Upper lobe of left lung (tissue), 6 donors: ENCODE data around the gene IL17D. TPM values are rescaled to one million over a fixed set of nuclear protein-coding genes. Genes with fewer than 3 reads are reported as not detected.

Experiments used
- ATAC-seq, 2 donors: fragments of 200-7000 bp; cut with Tn5 transposase; one replicate each; pipeline ENCODE4 v1.9.1; 2022; ENCODE audit warnings: mild to moderate bottlenecking in 2 of 2, moderate library complexity in 2 of 2; ENCODE audit not compliant: low FRiP score in 2 of 2
- DNase-seq, 2 donors: peaks; one replicate each; pipeline ENCODE4 v3.0.0-alpha.2; 2019 to 2020
- H3K27ac ChIP-seq, 4 donors: fragments of 200-600 bp; sonication (generic); one replicate each; pipeline ENCODE4 v1.5.1; 2016 to 2019
- H3K27me3 ChIP-seq, 4 donors: fragments of 200-600 bp; sonication (generic); one replicate each; pipeline ENCODE4 v1.5.1; 2017 to 2019
- H3K36me3 ChIP-seq, 4 donors: fragments of 200-600 bp; sonication (generic); one replicate each; pipeline ENCODE4 v1.5.1; 2016 to 2019
- H3K4me1 ChIP-seq, 4 donors: fragments of 200-600 bp; sonication (generic); one replicate each; pipeline ENCODE4 v1.5.1; 2018 to 2019
- H3K4me3 ChIP-seq, 4 donors: fragments of 200-600 bp; sonication (generic); one replicate each; pipeline ENCODE4 v1.5.1; 2017 to 2019; ENCODE audit warnings: mild to moderate bottlenecking in 2 of 4, moderate library complexity in 1 of 4
- H3K9me3 ChIP-seq, 4 donors: fragments of 200-600 bp; sonication (generic); one replicate each; pipeline ENCODE4 v1.5.1; 2018 to 2019
- EP300 ChIP-seq, 4 donors: sonication (generic); formaldehyde crosslinking; IDR thresholded peaks; one replicate each; pipeline ENCODE4 v1.5.1; 2017; ENCODE audit warnings: antibody characterized with exemption in 4 of 4, control low read depth in 2 of 4
- POLR2A ChIP-seq, 4 donors: fragments of 450-650 bp; IDR thresholded peaks; one replicate each; pipeline ENCODE4 v1.5.1; 2016 to 2017; ENCODE audit warnings: antibody characterized with exemption in 4 of 4, mild to moderate bottlenecking in 2 of 4
- POLR2AphosphoS5 ChIP-seq, 2 donors: sonication (generic); formaldehyde crosslinking; IDR thresholded peaks; one replicate each; pipeline ENCODE4 v1.5.1; 2017; ENCODE audit warnings: antibody characterized with exemption in 2 of 2
- WGBS, 2 donors: methylation state at CpG; one replicate each; pipeline ENCODE4 v1.1.5; 2017 to 2018; 5-methylcytosine and 5-hydroxymethylcytosine counted together
- total RNA-seq, 6 donors: library from RNA; depleted of rRNA in 4 of 6; stranded (reverse); fragments of >200 nt in 4 of 6; gene quantifications; one replicate each; pipeline versions ENCODE4 v1.1.0 to v1.2.1, GENCODE V29; 2016 to 2021
- TF ChIP-seq, protein P1 (sequence below), 6 experiments: fragments of 450-650 bp in 4 of 6; fragments of 200-600 bp in 2 of 6; sonication (generic) in 2 of 6; IDR thresholded peaks; one replicate each; pipeline ENCODE4 v1.5.1; 2016 to 2019; ENCODE audit warnings: antibody characterized with exemption in 6 of 6
- donor health status: DM: no; HTN: no; CAD: no; lungs with moderate emphysema.
- donor health status: DM: no; HTN: yes; CAD: no; lungs with severe emphysema.

The IL17D gene
- total RNA-seq, 6 donors from 2014 or later = 1.0 to 6.4 (median 2.4) TPM

- H3K27me3 ChIP-seq = no peaks in the 10 kb centered on the region
- H3K4me3 ChIP-seq = no peak overlapping the region
- no peaks in the 10 kb centered on the region for H3K36me3 ChIP-seq
- DNase-seq (no peak), ATAC-seq (no peak)
- WGBS, 2 donors = 93 to 100% methylated on average over 1 of the region's 1 CpG
- no peak overlapping the region for H3K27ac ChIP-seq
- no peaks in the 10 kb centered on the region for H3K4me1 ChIP-seq
- H3K9me3 ChIP-seq = no peaks in the 10 kb centered on the region
- TF ChIP-seq POLR2AphosphoS5 (IDR thresholded peaks at IDR 0.05) = no peak
- no peak for TF ChIP-seq EP300 (IDR thresholded peaks at IDR 0.05)
- TF ChIP-seq POLR2A (IDR thresholded peaks at IDR 0.05) = no peak
- TF ChIP-seq, protein P1, sequence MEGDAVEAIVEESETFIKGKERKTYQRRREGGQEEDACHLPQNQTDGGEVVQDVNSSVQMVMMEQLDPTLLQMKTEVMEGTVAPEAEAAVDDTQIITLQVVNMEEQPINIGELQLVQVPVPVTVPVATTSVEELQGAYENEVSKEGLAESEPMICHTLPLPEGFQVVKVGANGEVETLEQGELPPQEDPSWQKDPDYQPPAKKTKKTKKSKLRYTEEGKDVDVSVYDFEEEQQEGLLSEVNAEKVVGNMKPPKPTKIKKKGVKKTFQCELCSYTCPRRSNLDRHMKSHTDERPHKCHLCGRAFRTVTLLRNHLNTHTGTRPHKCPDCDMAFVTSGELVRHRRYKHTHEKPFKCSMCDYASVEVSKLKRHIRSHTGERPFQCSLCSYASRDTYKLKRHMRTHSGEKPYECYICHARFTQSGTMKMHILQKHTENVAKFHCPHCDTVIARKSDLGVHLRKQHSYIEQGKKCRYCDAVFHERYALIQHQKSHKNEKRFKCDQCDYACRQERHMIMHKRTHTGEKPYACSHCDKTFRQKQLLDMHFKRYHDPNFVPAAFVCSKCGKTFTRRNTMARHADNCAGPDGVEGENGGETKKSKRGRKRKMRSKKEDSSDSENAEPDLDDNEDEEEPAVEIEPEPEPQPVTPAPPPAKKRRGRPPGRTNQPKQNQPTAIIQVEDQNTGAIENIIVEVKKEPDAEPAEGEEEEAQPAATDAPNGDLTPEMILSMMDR (IDR thresholded peaks at IDR 0.05) = no peak
These were observed 21.4 kb upstream of the IL17D start for GRCh38 chr13:20682061-20682460.

DNA sequence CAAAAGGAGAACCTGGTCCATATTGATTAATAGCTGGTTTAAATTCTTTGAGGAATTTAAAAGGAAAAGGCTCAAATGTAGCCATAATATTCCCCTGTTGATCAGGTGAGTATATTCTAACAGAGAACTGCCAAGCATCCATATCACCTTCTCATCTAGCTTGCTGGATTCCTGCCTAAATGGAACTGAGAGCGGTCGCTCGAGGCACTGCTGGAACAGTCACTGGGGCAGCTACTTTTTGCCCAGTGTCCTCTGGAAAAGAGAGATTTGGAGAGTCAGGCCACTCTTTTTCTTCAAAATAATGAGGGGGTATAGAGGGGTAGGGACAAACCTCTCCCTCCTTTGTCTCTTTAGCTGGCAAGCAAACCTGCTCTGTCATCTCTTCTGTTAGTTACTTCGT is 19.5 kb upstream of the IL17D start:
- Histone ChIP-seq H3K27ac (no peak overlapping the region), H3K4me1 (no peaks in the 10 kb centered on the region), H3K36me3 (peaks cover 0 to 7% (median 0%) of the 10 kb centered on the region in 4 donors), H3K9me3 (no peaks in the 10 kb centered on the region), H3K27me3 (no peaks in the 10 kb centered on the region), H3K4me3 (no peak overlapping the region)
- TF ChIP-seq POLR2A (IDR thresholded peaks at IDR 0.05) = no peak
- no peak for TF ChIP-seq EP300 (IDR thresholded peaks at IDR 0.05)
- TF ChIP-seq, protein P1 (IDR thresholded peaks at IDR 0.05) = no peak
- TF ChIP-seq POLR2AphosphoS5 (IDR thresholded peaks at IDR 0.05) = no peak
- no peak for ATAC-seq
- no peak for DNase-seq
- WGBS, 2 donors = 89 to 93% methylated on average over 4 of the region's 4 CpGs

- TF ChIP-seq, protein P1 (IDR thresholded peaks at IDR 0.05) = no peak
- TF ChIP-seq POLR2A (IDR thresholded peaks at IDR 0.05) (no peak), EP300 (IDR thresholded peaks at IDR 0.05) (no peak), POLR2AphosphoS5 (IDR thresholded peaks at IDR 0.05) (no peak)
- ATAC-seq (no peak), DNase-seq (peak in 1 of 2 donors; percentile 47)
- WGBS, 2 donors = 77 to 83% methylated on average over 17 of the region's 18 CpGs
- H3K27me3 ChIP-seq = no peaks in the 10 kb centered on the region
- no peak overlapping the region for H3K27ac ChIP-seq
- no peaks in the 10 kb centered on the region for H3K9me3 ChIP-seq
- no peak overlapping the region for H3K4me3 ChIP-seq
- H3K36me3 ChIP-seq = peaks cover 0 to 7% (median 0%) of the 10 kb centered on the region in 4 donors
- no peaks in the 10 kb centered on the region for H3K4me1 ChIP-seq
These were observed 19.0 kb upstream of the IL17D start for GRCh38 chr13:20684546-20684945.

DNA sequence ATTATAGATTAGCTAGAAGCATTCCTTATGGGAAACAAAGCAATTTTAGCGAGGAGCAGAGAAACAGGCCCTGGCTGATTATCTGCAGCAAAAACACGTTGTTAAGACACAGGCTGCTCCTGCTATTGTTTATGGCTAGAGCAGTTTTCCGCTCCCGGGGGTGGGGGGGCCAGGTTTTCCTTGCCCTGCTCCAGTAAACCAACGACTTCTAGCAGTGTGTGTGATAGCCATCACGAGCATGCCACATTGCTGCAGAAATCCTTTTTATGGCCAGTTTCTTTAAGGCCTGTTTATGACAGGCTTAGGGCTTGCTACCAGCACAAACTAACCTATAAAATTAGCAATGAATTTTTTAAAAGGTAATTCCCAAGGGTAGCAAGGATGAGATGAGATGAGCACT is 18.4 kb upstream of the IL17D start:
- H3K4me3 ChIP-seq = no peak overlapping the region
- ATAC-seq = no peak
- TF ChIP-seq EP300 (IDR thresholded peaks at IDR 0.05) (no peak), POLR2AphosphoS5 (IDR thresholded peaks at IDR 0.05) (no peak), POLR2A (IDR thresholded peaks at IDR 0.05) (no peak)
- TF ChIP-seq, protein P1 (IDR thresholded peaks at IDR 0.05) = no peak
- no peaks in the 10 kb centered on the region for H3K27me3 ChIP-seq
- peaks cover 0 to 7% (median 0%) of the 10 kb centered on the region in 4 donors for H3K36me3 ChIP-seq
- H3K9me3 ChIP-seq = no peaks in the 10 kb centered on the region
- no peak for DNase-seq
- no peaks in the 10 kb centered on the region for H3K4me1 ChIP-seq
- H3K27ac ChIP-seq = no peak overlapping the region
- WGBS, 2 donors = 75 to 87% methylated on average over 6 of the region's 6 CpGs

DNA sequence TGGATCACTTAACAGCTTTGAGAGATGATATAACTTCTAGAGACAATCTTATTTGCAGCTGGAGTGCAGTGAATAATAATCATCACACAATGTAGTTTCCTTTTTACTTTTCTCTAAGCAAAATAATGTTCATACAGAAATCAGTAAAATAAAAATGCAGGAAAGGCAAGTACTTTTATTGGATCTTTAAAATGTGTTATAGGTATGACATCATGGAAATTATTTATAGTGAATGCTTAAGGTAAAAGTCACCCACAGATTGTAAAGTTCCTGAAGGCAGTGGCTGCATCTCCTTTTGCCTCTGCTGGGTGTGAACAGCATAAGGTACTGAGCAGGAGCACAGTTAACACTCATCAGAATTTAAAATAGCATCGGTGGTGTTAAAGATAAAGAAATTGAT is 17.3 kb upstream of the IL17D start:
- Histone ChIP-seq H3K36me3 (peaks cover 0 to 14% (median 0%) of the 10 kb centered on the region in 4 donors), H3K4me1 (no peaks in the 10 kb centered on the region), H3K27me3 (no peaks in the 10 kb centered on the region), H3K9me3 (no peaks in the 10 kb centered on the region), H3K27ac (no peak overlapping the region), H3K4me3 (no peak overlapping the region)
- no peak for ATAC-seq
- WGBS, 2 donors = 90 to 94% methylated on average over 1 of the region's 1 CpG
- TF ChIP-seq POLR2AphosphoS5 (IDR thresholded peaks at IDR 0.05) = no peak
- no peak for TF ChIP-seq POLR2A (IDR thresholded peaks at IDR 0.05)
- TF ChIP-seq, protein P1 (IDR thresholded peaks at IDR 0.05) = no peak
- no peak for TF ChIP-seq EP300 (IDR thresholded peaks at IDR 0.05)
- no peak for DNase-seq
